Keratinocyte (primary cell): ENCODE results near the gene IL17A.

Experiments
- CTCF ChIP-seq, 3 experiments: IDR thresholded peaks in 1 of 3; conservative IDR thresholded peaks in 1 of 3; optimal IDR thresholded peaks in 1 of 3; 2 replicates in 2 of 3; 3 replicates in 1 of 3; pipeline versions ENCODE3 to v1.5.1; 2011; ENCODE audit warnings: low read length in 3 of 3, mild to moderate bottlenecking in 3 of 3, moderate library complexity in 2 of 3, control low read depth in 1 of 3, inconsistent platforms in 1 of 3; ENCODE audit not compliant: insufficient read depth in 2 of 3; ENCODE audit errors: extremely low read depth in 1 of 3
- EZH2 ChIP-seq: IDR thresholded peaks from one replicate; pipeline ENCODE4 v1.6.1; 2012; ENCODE audit warnings: inconsistent platforms, mild to moderate bottlenecking, low read length, moderate library complexity

GRCh38 chr6:52191824-52192223, 5.6 kb downstream of the IL17A start:
- TF ChIP-seq CTCF (optimal IDR thresholded peaks at IDR 0.05 in 1 of 3, IDR thresholded peaks at IDR 0.05 in 1 of 3, conservative IDR thresholded peaks at IDR 0.05 in 1 of 3; ENCODE audit: extremely low read depth in 1 of 3, insufficient read depth in 2 of 3, low read length in 3 of 3) (no peak), EZH2 (no peak)
